BJ (cell line): Measurements from ENCODE around the gene CEP85. TPM values are rescaled to one million over a fixed set of nuclear protein-coding genes. Genes with fewer than 3 reads are reported as not detected.

Experiments
- CTCF ChIA-PET: fragments of 350-600 bp; formaldehyde crosslinking; extraction: SDS; loops from one replicate; lab custom pipeline; 2021; ENCODE audit warnings: antibody characterized with exemption, inconsistent platforms; lab: Yijun Ruan, JAX
- POLR2A ChIA-PET: fragments of 300-600 bp; sonication (Branson Sonifier 250); formaldehyde crosslinking; extraction: SDS; loops from one replicate; lab custom pipeline; 2021; ENCODE audit warnings: antibody characterized with exemption; lab: Charles Lee
- DNase-seq: peaks from one replicate; pipeline ENCODE4 v3.0.0-alpha.2; 2011; ENCODE audit warnings: low read depth
- H3K27me3 ChIP-seq: 2 replicates; pipeline ENCODE4 v1.6.0; 2011; ENCODE audit warnings: low read length; ENCODE audit not compliant: control insufficient read depth, insufficient read depth
- H3K36me3 ChIP-seq: 2 replicates; pipeline ENCODE4 v1.5.1; 2011; ENCODE audit warnings: low read length; ENCODE audit not compliant: control insufficient read depth, insufficient read depth
- H3K4me3 ChIP-seq: 2 replicates; pipeline ENCODE4 v1.5.1; 2011; ENCODE audit warnings: low read depth, mild to moderate bottlenecking, control low read depth, low read length
- polyA plus RNA-seq: library from polyadenylated mRNA; depleted of rRNA; stranded (reverse); fragments of >200 nt; gene quantifications from 2 replicates; pipeline ENCODE4 v1.2.3, GENCODE V29; 2011
- TF ChIP-seq, protein P1 (sequence below): IDR thresholded peaks from 2 replicates; pipeline ENCODE4 v1.5.1; 2011; ENCODE audit warnings: low read depth, mild to moderate bottlenecking, control low read depth, inconsistent platforms, low read length, moderate library complexity; ENCODE audit not compliant: insufficient read depth

The CEP85 gene
- polyA plus RNA-seq, 1 experiment: 10.8 TPM

DNA sequence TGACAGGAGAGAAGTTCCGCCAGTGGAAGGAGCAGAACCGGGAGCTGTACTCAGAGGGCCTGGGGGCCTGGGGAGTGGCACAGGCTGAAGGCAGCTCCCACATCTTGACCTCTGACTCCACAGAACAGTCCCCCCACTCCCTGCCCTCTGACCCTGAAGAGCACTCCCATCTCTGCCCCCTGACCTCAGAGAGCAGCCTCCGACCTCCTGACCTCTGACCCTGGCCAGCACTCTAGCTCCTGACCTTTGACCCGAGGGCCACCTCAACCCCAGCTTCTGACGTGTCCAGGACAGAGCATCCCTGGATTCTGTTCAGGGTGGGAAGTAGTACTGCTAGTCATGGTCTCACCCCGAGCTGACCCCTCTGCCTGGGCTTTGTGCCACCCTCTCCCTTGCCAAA is 44.7 kb upstream of the CEP85 start:
- H3K27me3 ChIP-seq: no peaks in the 10 kb centered on the region
- no peaks in the 10 kb centered on the region for H3K36me3 ChIP-seq
- DNase-seq: no peak
- ChIA-PET POLR2A (no interaction called here), CTCF (interaction anchor here (1.0 to 1.5 kb wide), 3 partner anchors 45 to 202 kb away, joined by 3 to 6 read pairs (median 4); no protein-coding TSS in a partner anchor)
- no peak overlapping the region for H3K4me3 ChIP-seq
- TF ChIP-seq, protein P1, sequence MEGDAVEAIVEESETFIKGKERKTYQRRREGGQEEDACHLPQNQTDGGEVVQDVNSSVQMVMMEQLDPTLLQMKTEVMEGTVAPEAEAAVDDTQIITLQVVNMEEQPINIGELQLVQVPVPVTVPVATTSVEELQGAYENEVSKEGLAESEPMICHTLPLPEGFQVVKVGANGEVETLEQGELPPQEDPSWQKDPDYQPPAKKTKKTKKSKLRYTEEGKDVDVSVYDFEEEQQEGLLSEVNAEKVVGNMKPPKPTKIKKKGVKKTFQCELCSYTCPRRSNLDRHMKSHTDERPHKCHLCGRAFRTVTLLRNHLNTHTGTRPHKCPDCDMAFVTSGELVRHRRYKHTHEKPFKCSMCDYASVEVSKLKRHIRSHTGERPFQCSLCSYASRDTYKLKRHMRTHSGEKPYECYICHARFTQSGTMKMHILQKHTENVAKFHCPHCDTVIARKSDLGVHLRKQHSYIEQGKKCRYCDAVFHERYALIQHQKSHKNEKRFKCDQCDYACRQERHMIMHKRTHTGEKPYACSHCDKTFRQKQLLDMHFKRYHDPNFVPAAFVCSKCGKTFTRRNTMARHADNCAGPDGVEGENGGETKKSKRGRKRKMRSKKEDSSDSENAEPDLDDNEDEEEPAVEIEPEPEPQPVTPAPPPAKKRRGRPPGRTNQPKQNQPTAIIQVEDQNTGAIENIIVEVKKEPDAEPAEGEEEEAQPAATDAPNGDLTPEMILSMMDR: no peak

DNA sequence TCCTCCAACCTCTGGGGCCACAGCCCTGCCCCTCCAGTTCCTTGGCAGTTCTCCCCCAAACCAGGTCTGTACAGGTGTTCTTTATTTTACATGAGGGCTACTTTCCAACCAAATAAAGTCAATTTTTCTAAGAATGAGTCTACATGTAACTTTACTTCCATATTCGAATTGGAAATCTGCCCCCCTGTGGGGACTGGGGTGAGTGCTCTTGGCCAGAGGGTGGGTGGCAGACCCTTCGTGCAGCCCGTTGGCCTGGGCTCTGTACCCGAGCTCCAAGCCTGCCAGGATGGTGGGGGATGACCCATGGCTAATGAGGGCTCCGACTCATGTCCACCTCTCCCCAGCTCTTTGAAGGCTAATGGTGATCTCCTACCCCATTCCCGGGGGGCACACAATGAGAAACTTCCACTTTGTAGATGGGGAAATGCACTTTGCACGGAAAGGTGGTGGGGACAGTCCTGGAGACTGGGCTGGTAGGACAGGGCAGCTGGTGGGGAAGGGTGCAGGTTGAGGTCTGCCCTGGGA is 44.2 kb upstream of the CEP85 start:
- ChIA-PET CTCF (interaction anchor here (1.0 to 1.5 kb wide), 3 partner anchors 45 to 201 kb away, joined by 3 to 6 read pairs (median 4); no protein-coding TSS in a partner anchor), POLR2A (interaction anchor here (0.6 kb wide), 1 partner anchor 121 kb away, joined by 5 read pairs; no protein-coding TSS in a partner anchor)
- no peak for DNase-seq
- Histone ChIP-seq H3K27me3 (no peaks in the 10 kb centered on the region), H3K4me3 (no peak overlapping the region), H3K36me3 (no peaks in the 10 kb centered on the region)
- TF ChIP-seq, protein P1: no peak

DNA sequence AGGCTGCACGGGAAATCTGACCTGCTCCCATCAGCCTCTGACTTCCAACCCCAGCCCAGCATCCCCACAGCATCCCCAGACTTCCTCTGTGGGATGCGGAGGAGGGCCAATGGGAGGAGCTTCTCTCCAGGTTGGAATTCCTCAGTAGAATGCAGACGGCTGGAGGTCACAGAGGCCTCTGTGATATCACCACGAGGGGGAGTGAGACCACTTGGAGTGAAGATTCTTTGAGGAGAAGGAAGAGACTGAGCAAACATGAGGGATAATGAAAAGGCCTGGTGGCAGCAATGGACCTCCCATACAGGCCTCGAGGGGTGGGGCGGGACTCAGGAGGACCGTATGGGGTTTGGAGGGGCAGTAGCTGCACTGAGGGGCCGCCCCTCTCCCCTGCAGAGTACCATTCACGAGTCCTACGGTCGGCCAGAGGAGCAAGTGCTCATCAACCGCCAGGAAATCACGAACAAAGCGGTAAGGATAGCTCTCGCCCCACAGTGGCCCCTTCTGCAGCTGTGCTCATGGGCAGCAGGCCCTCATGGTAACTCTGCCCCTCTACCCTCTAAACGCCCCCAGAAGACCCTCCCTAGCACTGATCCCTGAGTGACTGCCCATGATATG is 43.5 kb upstream of the CEP85 start, which contains the start of gene CATSPER4:
TSS of gene CATSPER4 (plus strand) at position 230 of the 615 bp plus-strand sequence. CDS start at position 256, 26 bp downstream.
- POLR2A ChIA-PET: interaction anchor here (0.6 kb wide), 1 partner anchor 120 kb away, joined by 5 read pairs; no protein-coding TSS in a partner anchor
- TF ChIP-seq, protein P1: no peak
- Histone ChIP-seq H3K27me3 (no peaks in the 10 kb centered on the region), H3K36me3 (no peaks in the 10 kb centered on the region), H3K4me3 (no peak within 1 kb of the TSS)
- no peak for DNase-seq
- CTCF ChIA-PET: interaction anchor here (1.0 to 1.5 kb wide), 3 partner anchors 46 to 201 kb away, joined by 3 to 6 read pairs (median 4); no protein-coding TSS in a partner anchor

DNA sequence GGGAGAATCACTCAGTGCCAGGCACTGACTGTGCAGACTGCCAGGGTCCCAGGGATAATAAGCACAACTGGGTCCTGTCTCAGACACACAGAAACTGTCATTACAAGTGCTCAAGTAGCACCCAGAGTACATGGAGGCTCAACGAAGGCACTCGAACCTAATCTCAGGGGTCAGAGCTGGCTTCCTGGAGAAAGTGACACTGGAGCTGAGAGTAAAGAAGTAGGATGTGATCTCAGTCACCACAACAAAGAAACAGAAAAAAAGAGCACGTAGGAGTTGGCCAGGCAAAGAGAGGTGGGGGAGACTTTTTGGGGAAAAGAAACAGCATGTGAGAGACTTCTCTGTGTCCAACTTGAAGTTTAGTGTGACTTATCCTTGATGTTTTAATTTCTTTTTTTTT is 42.3 kb upstream of the CEP85 start:
- Histone ChIP-seq H3K4me3 (no peak overlapping the region), H3K36me3 (no peaks in the 10 kb centered on the region), H3K27me3 (no peaks in the 10 kb centered on the region)
- POLR2A ChIA-PET: no interaction called here
- no peak for DNase-seq
- CTCF ChIA-PET: no interaction called here
- TF ChIP-seq, protein P1: no peak

DNA sequence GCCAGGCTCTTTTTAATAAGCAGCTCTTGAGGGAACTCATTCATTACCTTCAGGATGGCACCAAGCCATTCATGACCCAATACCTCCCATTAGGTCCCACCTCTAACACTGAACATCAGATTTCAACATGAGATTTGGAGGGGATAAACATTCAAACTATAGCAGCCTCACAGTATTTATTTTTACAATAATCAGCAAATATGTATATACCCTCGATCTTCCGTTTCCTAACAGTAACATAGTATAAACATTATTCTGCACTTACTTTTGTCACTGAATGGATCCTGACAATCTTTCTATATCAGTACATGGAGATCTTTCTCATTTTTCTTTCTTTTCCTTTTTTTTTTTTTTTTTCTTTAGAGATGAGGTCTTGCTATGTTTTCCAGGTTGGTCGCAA is 38.2 kb upstream of the CEP85 start:
- Histone ChIP-seq H3K4me3 (no peak overlapping the region), H3K27me3 (no peaks in the 10 kb centered on the region), H3K36me3 (no peaks in the 10 kb centered on the region)
- TF ChIP-seq, protein P1: no peak
- CTCF ChIA-PET: interaction anchor here (1.0 kb wide), 1 partner anchor 14 kb away, joined by 3 read pairs; no protein-coding TSS in a partner anchor
- POLR2A ChIA-PET: no interaction called here
- no peak for DNase-seq
